Activated T-helper 1 cell treated with Interleukin-2 at 50 U/mL for 16 hours (primary cell): ENCODE data around the gene SNRPD2.
"Not testable (repeated sequence)": the region's sequence is repeated elsewhere in the genome, so short reads cannot be mapped to it uniquely, and the experiment has no call there.

Experiments used
- DNase-seq: peaks from one replicate; pipeline ENCODE4 v3.0.0-alpha.2; 2020; ENCODE audit warnings: low read depth

The SNRPD2 gene

DNA sequence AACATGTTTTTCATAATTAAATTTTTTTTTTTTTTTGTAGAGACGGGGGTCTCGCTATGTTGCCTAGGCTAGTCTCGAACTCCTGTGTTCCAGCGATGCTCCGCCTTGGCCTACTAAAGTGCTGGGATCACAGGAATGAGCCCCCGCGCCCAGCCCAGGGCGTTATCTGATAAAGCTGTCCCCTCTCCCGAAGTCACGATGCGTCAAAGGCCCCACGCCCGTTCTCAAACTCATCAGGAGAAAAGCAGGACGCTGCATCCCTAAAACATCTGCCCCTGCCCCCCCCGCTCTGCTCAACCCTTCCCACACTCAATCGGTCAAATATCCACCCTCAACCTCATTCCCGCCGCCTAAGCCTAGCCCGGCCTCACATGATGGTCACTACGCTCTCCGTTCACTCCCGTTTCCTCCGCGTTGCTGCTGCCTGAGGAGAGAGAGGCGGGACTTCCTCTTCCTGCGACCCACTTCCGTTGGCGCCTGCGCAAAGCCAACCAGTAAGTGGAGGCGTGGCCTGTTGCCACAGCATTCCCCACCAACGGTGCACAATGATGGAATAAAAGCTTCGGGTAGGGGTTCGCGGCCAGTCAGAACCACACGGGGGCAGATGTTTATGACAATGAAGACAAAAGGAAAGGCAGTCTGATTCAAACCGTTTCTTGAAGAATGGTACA lies at the start of gene SNRPD2:
TSS of gene SNRPD2 (minus strand) at position 438 of the 671 bp plus-strand sequence. CDS start at position 373, 65 bp downstream.
- DNase-seq: peak; percentile 88

DNA sequence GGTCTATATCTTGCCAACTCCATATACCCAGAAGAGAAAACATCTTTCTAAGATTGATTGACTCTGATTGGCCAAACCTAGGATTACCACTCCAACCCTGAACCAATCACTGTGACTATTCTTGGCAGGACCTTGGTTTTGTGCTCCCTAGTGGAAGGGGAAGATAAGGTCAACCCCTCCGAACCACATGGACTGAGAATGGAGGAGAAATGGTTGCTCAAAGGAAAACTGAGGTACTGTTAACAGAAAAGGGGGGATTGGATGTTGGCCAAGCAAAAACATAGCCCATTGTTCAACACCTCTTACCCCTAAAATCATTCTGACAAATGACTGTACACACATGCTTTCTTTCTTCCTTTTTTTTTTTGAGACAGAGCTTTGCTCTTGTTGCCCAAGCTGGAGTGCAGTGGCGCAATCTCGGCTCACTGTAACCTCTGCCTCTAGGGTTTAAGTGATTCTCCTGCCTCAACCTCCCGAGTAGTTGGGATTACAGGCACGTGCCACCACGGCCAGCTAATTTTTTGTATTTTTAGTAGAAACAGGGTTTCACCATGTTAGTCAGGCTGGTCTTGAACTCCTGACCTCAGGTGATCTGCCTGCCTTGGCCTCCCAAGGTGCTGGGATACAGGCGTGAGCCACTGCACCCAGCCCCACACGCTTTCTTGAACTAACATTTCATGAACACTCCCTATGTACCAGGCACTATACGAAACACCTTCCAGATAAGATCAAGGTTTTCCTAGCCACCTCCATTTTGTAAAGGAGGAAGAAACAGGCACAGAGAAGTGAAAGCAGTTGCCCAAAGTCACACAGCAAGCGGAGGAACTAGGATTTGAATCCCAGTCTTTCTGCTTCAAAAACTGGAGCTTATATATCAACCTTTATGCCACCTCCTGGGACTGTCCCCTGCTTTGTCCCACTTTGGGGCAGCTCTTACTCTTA lies 48.0 kb upstream of the SNRPD2 start:
- no peak for DNase-seq

DNA sequence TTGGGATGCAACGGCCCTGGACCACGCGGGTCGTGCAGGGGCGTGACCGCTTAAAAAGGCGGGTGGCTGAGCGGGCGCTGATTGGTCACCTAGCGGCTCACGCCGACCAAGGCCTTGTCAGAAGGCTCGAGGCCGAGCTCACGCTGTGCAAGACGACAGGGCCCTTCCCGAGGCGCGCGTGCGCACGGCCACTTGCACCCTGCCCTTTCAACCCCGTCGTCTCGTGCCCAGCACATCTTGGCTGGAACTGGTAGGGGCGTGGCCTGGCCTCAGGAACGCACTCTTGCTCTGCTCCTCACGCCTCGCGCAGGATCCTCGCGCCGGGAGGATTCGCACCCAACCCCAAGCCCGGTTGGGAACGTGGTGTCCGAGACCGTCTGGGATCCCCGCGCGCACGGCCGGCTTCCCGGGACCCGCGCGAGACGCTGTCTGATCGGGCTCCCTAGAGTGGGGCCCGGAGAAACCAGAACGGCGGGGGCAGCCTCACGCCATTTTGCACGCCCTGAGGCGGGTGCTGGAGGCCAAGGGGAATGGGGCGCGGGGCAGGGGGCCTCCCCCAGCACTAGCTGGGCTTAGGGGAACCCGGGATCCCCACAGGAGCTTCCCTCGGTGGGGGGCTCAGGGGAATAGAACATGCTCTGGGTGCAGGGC lies 41.5 kb upstream of the SNRPD2 start, which contains the start of gene MEIOSIN:
TSS of gene MEIOSIN (plus strand) at position 280 of the 651 bp plus-strand sequence. CDS start 1,938 bp downstream, outside the sequence.
- DNase-seq: no peak

DNA sequence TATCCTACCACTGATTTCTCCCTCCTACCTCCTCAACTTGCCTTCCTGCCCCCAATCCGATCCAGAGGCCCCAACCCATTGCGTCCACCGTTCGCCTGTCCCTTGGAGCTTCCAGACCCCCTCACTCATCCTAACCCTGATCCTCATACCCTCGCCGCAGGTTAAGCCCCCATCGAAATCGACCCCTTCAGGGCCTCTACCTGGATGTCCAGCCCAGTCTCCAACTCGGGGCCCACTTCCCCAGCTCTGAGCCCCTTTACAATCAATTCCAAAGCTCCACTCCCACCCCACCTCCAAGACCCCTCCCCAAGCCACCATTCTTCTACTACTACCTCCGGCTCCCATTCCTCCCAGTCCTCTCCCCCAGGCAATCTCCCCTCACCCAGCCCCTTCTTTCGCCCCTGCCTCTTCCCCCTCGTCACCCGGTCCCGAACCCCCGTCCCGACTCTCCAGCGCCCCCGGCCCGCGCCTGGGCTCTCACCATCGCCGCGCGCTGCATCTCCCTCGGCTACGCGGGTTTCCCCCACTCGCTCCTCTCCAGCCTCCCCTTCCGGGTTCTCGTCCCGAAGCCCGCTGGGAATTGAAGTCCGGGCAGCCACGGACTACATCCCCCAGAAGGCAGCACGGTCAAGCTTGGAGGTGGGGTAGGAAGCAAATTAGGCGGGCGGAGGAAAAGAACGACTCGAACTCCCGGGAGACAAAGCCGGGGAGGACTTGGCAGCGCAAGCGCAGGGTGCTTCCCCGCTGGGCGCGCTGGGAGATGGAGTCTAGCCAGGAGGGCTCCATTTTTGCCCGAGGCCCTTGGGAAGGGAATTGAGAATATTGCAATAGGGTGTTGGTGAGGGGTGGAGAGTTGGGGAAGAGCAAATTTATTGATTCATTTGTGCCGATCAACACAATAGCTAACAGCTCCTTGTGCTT lies 38.9 kb upstream of the SNRPD2 start, which contains the start of gene FBXO46:
TSS of gene FBXO46 (minus strand) at position 529 of the 921 bp plus-strand sequence. CDS start 17,401 bp downstream, outside the sequence.
- peak; percentile 86 for DNase-seq

DNA sequence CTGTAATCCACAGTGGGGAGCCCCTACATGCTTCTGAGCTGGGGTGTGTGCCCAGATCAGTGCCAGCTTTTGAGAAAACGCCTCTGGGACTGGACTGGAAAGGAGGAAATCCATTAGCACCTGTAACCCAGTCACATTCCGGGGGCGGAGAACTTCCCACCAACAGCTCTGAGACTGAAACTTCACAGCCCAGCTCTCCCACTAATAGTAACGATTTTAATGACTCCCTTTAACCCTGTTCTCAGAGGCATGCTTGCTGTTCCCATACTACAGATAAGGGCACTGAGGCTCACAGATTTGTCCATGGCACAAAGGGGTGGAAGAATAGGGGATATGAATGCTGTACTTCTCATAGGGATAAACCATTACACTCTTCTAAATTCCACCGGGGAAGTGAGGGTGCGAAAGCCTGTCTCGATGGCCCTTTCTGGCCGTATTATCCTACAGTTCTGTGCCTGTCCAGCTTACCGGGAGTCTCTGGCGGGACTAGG lies 38.1 kb upstream of the SNRPD2 start:
- no peak for DNase-seq

DNA sequence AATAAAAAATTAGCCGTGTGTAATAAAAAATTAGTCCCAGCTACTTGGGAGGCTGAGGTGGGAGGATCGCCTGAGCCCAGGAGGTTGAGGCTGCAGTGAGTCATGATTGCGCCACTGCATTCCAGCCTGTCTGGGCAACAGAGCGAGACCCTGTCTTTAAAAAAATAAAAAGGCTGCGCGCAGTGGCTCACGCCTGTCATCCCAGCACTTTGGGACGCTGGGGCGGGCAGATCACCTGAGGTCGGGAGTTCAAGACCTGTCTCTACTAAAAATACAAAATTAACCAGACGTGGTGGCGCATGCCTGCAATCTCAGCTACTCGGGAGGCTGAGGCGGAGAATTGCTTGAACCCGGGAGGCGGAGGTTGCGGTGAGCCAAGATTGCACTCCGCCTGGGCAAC lies 36.9 kb upstream of the SNRPD2 start:
- DNase-seq: not testable (repeated sequence)

DNA sequence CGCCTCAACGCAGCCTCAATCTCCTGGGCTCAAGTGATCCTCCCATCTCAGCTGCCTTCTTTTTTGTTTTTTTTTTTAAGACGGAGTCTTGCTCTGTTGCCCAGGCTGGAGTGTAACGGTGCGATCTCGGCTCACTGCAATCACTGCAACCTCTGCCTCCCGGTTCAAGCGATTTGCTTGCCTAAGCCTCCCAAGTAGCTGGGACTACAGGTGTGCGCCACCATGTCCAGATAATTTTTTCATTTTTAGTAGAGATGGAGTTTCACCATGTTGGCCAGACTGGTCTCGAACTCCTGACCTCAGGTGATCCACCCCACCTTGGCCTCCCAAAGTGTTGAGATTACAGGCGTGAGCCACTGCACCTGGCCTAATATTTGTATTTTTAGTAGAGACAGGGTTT lies 28.3 kb upstream of the SNRPD2 start:
- not testable (repeated sequence) for DNase-seq

DNA sequence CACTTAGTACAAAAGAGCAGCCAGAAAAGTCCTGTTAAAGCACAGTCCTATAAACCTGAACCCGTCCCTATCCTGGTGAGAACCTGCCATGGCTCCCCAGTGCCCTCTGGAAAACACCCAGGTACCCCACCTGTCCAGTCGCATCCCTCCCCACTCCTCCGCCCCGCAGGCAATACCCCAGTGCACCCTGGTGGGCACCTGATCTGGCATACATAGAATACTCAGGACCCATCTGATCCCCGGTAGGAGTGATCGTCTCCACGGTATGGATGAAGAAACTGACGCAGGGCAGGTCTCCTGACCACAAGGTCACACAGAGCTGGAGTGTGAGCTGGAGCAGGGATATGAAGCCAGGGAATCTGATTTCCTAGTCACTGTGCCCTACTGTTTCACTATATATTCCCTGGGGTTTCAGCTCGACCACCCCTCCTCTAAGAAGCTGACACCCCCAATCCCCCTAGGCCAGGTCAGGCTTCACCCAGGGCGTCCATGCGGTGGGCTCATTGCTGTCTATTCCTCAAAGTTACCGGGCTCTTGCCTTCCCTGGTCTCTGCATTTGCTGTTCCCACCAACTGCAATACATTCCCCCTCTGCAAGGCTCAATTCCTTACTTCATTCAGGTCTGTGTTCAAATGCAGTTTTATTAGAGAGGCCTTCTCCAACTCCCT lies 26.4 kb upstream of the SNRPD2 start:
- no peak for DNase-seq

DNA sequence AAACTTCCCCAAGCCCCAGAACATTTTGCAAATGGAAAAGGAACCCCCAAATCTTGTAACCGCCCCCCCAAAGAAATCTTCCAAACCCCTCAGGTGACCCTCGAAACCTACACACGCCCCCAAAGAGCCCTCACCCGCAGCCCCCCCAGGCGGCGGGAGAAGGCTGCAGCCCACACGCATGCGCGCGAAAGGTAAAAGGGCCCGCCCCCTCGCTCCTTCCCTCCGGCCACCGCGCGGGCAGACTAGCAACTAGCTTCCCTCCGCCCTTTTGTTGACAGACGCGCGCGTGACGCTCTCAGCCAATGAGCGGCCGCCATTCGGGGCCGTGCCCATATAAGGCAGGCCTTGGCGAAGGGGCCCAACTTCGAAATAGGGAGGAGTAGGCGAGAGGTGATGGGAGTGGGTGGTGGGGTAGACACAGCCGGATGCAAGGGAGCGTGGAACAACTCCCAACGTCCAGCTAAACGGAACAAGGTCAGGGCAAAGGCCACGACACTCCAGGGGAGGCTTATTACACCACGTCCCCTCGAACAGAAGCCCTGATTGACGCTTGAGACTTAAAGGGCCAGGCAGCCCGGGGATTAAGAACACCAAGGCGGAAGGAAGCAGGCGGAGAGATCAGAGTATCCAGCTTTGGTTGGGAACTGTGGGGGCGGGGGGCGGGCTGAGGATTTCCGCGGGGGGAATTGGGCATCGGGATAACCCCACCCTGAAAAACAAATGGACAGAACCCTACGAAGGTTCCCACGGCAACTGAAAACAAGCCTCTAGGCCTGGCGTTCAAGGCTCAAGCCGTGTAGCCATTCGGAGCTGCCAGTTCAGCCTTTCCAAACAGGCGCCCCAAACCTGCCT lies 25.6 kb upstream of the SNRPD2 start:
- peak; percentile 96 for DNase-seq

DNA sequence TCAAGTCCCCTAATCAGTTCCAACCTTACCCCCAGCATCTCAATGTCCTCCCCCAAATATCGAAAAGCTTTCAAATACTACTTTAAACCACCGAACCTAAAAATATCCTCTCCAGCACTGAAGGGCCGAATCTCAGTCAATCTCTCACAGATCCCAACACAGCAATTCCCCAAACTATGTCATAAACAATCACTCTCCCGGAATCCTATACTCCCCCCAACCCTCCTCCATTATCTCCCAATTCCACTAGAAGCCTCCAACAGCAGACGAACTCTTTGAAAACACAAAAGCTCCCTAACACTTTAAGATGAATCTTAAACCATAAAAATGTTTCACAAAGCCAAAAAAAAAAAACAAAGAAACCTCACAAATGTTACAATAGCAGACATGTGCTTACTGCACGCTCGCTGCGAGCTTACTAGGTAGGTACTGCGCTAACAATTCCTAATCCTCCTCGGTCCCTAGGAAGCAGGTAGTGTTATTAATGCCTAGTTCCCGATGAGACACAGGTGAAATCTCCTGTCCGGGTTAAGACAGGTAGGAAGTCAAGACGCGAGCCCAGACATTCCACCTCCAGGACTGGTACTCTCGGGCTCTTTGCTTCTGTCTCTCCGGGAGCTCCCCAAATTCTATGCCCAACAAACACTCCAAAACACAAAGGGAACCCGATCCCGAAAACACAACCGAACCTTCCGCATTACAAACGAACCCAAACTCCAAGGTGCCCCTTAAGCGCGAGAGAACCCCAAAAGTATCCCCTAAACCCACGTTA lies 24.8 kb upstream of the SNRPD2 start:
- no peak for DNase-seq

DNA sequence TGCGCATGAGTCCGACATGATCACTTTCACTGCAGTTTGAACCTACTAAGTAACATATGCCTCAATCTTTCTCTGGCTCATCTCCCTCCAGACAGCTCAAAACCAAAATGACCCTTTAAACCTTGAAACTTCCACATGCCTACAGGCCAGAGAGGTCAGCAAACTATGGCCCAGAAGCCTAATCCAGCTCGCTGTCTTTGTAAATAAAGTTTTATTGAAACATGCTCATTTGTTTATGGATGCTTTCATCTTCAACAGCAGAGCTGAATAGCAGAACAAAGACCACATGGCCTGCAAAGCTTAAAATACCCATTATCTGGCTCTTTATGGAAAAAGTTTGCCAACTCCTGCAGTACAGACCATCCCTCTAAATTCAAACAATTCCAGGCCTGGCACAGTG lies 23.4 kb upstream of the SNRPD2 start:
- no peak for DNase-seq

DNA sequence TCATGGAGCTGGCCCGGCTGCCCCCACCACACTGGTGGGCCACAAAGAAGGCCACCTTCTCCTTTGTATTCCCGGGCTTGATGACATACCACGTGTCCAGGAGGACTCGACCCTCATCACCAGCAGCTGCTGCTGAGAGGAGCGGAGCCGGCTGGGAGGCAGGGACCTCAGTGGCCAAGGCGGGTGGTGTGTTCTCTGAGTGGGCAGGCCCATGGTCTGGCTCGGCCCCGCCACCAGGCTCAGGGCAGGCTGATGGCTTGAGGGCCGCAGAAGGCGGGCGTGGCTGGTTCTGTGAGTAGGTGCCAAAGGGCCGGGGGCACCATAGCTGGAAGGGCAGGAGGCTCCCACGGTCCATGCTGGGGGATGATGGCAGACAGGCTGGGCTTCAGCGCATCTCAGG lies 21.4 kb upstream of the SNRPD2 start:
- DNase-seq: no peak

DNA sequence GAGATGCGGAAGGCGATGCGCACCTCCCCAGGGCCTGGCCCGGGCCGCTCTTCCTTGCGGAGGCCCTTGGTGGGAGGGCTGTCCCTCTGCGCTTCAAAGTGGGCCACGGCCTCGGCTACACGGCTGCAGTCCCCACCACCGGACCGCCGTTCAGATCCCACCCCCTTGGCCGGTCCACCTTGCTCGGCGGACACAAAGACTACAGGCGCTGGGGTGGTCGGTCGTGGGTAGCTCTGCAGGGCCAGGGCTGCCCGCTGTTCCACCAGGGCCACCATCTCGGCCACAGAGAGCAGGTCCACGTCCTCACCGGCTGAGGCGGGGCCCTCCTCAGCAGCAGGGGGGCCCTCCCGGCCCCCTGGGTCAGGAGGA lies 20.9 kb upstream of the SNRPD2 start:
- DNase-seq: no peak

DNA sequence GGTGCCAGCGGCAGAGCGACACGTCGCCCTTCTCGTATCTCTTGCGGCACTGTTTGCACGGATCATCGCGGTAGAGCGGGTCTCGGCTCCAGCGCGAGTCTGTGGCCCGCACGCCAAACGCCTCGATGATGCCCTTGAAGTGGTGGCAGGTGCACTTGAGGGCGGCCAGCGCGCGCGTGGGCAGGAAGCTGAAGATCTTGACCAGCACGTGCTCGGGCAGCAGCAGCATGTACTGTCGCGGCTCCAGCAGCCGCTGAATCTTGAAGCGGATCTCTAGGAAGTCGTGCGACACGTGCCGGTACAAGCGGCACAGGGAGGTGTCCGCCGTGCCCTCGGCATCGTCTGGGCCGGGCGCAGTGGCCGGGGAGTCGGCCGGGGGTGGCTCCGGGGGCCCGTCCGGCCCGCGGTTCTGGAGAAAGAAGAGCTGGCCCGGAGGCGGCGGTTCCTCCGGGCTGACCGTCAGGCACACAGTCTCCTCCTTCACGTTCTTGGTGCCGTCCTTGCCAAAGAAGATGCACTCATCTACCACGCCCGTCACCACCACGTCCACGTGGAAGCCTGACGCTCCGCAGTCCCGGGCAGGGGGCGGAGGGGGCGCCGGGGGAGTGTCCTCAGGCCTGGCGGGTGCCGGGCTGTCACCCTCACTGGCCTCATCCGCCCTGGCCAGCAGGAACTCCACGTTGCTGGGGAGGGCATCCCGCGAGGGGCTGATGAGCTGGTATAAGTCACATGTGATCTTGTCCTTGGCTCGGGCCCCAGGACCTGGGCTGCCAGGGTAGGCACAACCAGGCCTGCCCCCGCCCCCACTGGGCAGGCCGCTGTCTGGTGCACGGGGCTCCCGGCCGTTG lies 20.3 kb upstream of the SNRPD2 start:
- DNase-seq: no peak

DNA sequence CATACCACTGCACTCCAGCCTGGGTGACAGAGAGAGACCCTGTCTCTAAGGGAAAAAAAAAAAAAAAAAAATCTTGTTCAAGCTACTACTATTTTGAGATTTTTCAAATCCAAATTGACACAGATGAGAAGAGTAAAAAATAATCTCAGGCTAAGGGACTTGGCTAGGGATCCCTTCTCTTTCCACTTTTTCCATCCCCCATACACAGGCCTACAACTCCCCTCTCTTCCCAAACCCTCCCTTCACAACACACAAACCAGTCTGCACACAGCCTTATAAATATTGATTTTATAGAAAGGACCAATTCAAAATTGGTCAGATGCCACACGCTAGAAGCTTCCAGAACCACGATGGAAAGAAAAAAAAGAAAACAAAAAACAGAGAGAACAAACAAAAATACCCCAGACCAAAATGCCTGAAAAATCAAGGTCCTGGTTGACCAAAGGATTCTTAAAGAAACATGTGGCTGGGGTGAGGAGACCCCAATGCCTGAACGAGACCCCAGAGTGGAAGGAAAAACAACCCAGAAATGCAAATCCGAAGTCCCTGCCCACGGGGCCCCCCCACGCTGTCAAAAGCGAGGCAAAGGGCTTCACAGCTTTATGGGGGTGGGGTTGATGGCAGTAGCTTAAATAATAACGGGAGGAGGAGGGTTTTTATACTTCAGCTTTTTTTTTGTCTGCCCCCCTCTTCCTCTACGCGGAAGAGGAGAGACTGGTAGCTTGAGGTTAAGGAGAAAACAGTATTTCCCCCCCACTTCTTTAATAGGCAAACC lies 18.8 kb upstream of the SNRPD2 start:
- DNase-seq: no peak

DNA sequence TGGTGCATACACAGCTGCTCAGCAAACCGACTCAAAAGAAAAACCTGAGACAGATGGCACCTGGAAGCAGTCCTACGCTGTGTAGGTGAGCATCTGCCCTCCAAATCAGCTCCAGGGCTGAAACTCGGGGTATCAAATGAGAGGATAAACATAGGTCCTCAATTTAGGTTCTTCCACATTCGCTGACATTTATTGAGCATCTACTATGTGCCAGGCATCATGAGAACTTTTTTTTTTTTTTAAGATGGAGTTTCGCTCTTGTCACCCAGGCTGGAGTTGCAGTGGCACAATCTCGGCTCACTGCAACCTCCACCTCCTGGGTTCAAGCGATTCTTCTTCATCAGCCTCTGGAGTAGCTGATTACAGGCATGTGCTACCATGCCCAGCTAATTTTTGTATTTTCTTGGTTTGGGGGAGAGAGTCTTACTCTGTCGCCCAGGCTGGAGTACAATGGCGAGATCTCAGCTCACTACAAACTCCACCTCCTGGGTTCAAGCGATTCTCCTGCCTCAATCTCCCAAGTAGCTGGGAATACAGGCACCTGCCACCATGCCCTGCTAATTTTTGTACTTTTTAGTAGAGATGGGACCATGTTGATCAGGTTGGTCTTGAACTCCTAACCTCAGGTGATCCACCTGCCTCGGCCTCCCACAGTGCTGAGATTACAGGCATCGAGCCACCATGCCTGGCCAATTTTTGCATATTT lies 14.1 kb upstream of the SNRPD2 start:
- no peak for DNase-seq

DNA sequence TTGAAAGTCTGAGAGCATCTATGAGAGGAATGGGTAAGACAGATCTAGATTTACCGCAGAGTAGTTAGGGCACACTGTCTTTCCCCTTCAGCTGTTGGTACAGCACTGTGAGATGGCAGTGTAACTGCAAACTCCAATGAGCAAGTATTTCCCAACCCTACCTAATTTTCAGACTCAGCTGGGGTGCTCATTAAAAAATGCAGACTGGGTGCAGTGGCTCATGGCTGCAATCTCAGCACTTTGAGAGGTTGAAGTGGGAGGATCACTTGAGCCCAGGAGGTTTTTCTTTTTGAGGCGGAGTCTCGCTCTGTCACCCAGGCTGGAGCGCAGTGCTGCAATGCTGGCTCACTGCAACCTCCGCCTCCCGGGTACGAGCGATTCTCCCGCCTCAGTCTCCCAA lies 13.4 kb upstream of the SNRPD2 start:
- no peak for DNase-seq
